ENCODE measurements around the gene OR11A1.

The OR11A1 gene

GRCh38 chr6:29494131-29494530 lies 37.3 kb upstream of the OR11A1 start:
- Histone ChIP-seq H3K4me3 (no peak overlapping the region), H3K27ac (no peak overlapping the region), H3K9me3 (no peaks in the 10 kb centered on the region), H3K36me3 (no peaks in the 10 kb centered on the region), H3K27me3 (no peaks in the 10 kb centered on the region), H3K4me1 (no peaks in the 10 kb centered on the region)
- DNase-seq = no peak
- intact Hi-C loops (cut with DNase I; ENCODE audit: low total_unique reads) = no loop called here
- TF ChIP-seq, protein P1, sequence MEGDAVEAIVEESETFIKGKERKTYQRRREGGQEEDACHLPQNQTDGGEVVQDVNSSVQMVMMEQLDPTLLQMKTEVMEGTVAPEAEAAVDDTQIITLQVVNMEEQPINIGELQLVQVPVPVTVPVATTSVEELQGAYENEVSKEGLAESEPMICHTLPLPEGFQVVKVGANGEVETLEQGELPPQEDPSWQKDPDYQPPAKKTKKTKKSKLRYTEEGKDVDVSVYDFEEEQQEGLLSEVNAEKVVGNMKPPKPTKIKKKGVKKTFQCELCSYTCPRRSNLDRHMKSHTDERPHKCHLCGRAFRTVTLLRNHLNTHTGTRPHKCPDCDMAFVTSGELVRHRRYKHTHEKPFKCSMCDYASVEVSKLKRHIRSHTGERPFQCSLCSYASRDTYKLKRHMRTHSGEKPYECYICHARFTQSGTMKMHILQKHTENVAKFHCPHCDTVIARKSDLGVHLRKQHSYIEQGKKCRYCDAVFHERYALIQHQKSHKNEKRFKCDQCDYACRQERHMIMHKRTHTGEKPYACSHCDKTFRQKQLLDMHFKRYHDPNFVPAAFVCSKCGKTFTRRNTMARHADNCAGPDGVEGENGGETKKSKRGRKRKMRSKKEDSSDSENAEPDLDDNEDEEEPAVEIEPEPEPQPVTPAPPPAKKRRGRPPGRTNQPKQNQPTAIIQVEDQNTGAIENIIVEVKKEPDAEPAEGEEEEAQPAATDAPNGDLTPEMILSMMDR (IDR thresholded peaks at IDR 0.05) = no peak

DNA sequence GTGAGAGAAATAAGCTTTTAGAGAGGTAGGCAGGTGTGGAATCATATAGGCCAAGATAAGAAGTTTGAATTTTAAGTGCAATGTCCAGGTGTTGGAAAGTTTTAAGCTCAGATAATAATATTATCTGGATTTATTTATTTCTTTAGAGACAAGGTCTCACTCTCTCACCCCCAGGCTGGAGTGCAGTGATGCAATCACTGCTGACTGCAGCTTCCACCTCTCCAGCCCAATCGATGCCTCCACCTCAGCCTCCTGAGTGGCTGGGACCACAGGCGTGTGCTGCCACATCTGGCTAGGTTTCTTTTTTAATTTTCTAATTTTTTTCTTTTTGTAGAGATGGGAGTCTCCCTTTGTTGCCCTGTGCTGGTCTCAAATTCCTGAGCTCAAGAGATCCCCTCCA lies 36.4 kb upstream of the OR11A1 start:
- no peaks in the 10 kb centered on the region for H3K27me3 ChIP-seq
- H3K4me3 ChIP-seq = no peak overlapping the region
- no peaks in the 10 kb centered on the region for H3K4me1 ChIP-seq
- no peak for DNase-seq
- no peaks in the 10 kb centered on the region for H3K36me3 ChIP-seq
- H3K9me3 ChIP-seq = no peaks in the 10 kb centered on the region
- intact Hi-C loops (cut with DNase I; ENCODE audit: low total_unique reads) = no loop called here
- TF ChIP-seq, protein P1 (IDR thresholded peaks at IDR 0.05) = no peak
- no peak overlapping the region for H3K27ac ChIP-seq

GRCh38 chr6:29491574-29491973 lies 34.7 kb upstream of the OR11A1 start:
- Histone ChIP-seq H3K4me1 (no peaks in the 10 kb centered on the region), H3K36me3 (no peaks in the 10 kb centered on the region), H3K27ac (no peak overlapping the region), H3K27me3 (no peaks in the 10 kb centered on the region), H3K9me3 (no peaks in the 10 kb centered on the region), H3K4me3 (no peak overlapping the region)
- TF ChIP-seq, protein P1 (IDR thresholded peaks at IDR 0.05) = no peak
- intact Hi-C loops (cut with DNase I; ENCODE audit: low total_unique reads) = no loop called here
- no peak for DNase-seq

DNA sequence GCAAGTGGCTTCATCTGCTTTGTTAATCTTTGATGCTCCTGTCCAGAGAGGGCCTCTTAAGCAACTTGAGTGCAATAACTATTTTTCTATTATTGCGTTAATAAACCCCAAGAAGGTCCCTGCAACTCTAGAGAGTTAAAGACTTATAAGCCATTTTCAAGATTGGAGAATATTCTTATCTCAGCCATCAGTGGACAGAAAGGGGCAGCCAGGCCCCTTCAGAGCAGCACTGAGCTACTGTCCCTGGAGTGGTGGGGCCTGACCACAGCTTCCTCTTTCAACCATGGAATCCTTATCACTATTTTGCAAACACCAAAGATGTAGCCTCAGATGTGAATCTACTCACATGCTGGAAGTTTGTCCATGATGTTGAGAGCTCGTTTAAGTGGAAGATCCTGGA lies 33.7 kb upstream of the OR11A1 start:
- intact Hi-C loops (cut with DNase I; ENCODE audit: low total_unique reads) = no loop called here
- Histone ChIP-seq H3K27me3 (no peaks in the 10 kb centered on the region), H3K4me1 (no peaks in the 10 kb centered on the region), H3K27ac (no peak overlapping the region), H3K36me3 (no peaks in the 10 kb centered on the region), H3K9me3 (no peaks in the 10 kb centered on the region), H3K4me3 (no peak overlapping the region)
- DNase-seq = no peak
- TF ChIP-seq, protein P1 (IDR thresholded peaks at IDR 0.05) = no peak

DNA sequence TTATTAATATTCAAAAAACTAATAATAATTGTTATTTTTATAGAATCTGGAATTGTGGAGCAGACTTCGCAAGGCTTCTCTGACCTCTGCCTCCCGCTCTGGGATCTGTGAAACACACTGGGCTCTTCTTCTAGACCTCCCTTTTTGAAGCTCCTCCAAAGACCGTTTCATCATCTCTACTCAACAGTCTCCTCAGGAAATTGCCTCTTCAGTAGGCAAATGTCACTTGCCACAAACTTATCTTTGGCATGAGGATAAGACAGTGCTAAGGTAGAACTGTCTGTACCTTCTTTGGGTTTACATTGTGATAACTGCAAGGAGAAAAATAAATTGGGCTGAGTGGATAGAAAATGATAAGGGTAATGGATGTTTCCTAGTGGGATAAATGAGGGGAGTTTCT lies 33.2 kb upstream of the OR11A1 start:
- intact Hi-C loops (cut with DNase I; ENCODE audit: low total_unique reads) = no loop called here
- Histone ChIP-seq H3K4me1 (no peaks in the 10 kb centered on the region), H3K27me3 (no peaks in the 10 kb centered on the region), H3K36me3 (no peaks in the 10 kb centered on the region), H3K27ac (no peak overlapping the region), H3K4me3 (no peak overlapping the region), H3K9me3 (no peaks in the 10 kb centered on the region)
- TF ChIP-seq, protein P1 (IDR thresholded peaks at IDR 0.05) = no peak
- no peak for DNase-seq

DNA sequence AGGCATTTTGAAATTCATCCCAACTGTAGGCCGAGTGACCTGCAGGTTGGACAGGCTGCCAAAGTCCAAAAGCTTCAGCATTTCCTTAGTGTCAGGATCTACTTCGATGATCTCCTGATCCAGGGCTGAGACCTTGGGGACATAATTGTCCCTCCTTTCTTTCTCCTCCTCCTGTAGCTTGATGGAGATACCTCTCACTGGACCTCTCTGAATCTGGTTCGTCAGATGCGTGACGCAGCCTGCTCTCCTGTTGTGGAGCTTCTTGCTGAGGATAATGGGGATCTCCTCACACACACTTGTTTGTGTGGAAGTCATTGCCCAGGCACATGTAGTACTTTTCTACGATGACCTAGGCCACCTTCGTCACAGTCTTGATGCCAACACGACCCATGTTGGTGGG lies 32.4 kb upstream of the OR11A1 start:
- intact Hi-C loops (cut with DNase I; ENCODE audit: low total_unique reads) = no loop called here
- Histone ChIP-seq H3K4me1 (no peaks in the 10 kb centered on the region), H3K27ac (no peak overlapping the region), H3K9me3 (no peaks in the 10 kb centered on the region), H3K36me3 (no peaks in the 10 kb centered on the region), H3K27me3 (no peaks in the 10 kb centered on the region), H3K4me3 (no peak overlapping the region)
- TF ChIP-seq, protein P1 (IDR thresholded peaks at IDR 0.05) = no peak
- no peak for DNase-seq
